H1 (cell line): ENCODE data around the gene TYW1B. TPM values are rescaled to one million over a fixed set of nuclear protein-coding genes. Genes with fewer than 3 reads are reported as not detected.

Source experiments
- CTCF ChIA-PET: fragments of 300-600 bp; sonication (Branson Sonifier 250); formaldehyde crosslinking; loops from one replicate; lab custom pipeline; 2021; ENCODE audit not compliant: partially characterized antibody; lab: Charles Lee
- POLR2A ChIA-PET: fragments of 300-600 bp; sonication (Branson Sonifier 250); formaldehyde crosslinking; loops from one replicate; lab custom pipeline; 2021; ENCODE audit warnings: inconsistent platforms; ENCODE audit not compliant: partially characterized antibody; lab: Charles Lee
- DNase-seq, 2 experiments: peaks; one replicate each; pipeline versions ENCODE4 v3.0.0 to v3.0.0-alpha.2; 2010 to 2022; ENCODE audit warnings: low spot score in 2 of 2, low read depth in 1 of 2, mixed read lengths in 1 of 2
- FAIRE-seq: peaks from 2 replicates; lab custom pipeline; 2011; peaks lifted over from hg19 to GRCh38; lab: Jason Lieb, UNC
- H2AFZ ChIP-seq: 2 replicates; pipeline ENCODE4 v1.8.1; 2012; ENCODE audit warnings: low read length, inconsistent platforms
- H2AK5ac ChIP-seq: 2 replicates; pipeline ENCODE4 v1.6.1; 2013; ENCODE audit warnings: low read depth, low read length
- H2BK120ac ChIP-seq: replicated peaks from 2 replicates; pipeline ENCODE3; 2013; ENCODE audit warnings: low read depth, low read length, inconsistent platforms
- H2BK12ac ChIP-seq: 2 replicates; pipeline ENCODE4 v1.6.1; 2013; ENCODE audit warnings: low read depth, low read length
- H2BK15ac ChIP-seq: 2 replicates; pipeline ENCODE4 v1.6.1; 2013; ENCODE audit warnings: low read length
- H2BK20ac ChIP-seq: 2 replicates; pipeline ENCODE4 v1.6.1; 2013; ENCODE audit warnings: low read length
- H2BK5ac ChIP-seq: 2 replicates; pipeline ENCODE4 v1.6.1; 2013; ENCODE audit warnings: low read depth, low read length
- H3K14ac ChIP-seq: 2 replicates; pipeline ENCODE4 v1.6.1; 2013; ENCODE audit warnings: inconsistent platforms; ENCODE audit not compliant: insufficient read length
- H3K18ac ChIP-seq: 2 replicates; pipeline ENCODE4 v1.6.1; 2013; ENCODE audit warnings: low read length; ENCODE audit errors: extremely low read depth
- H3K23ac ChIP-seq: 2 replicates; pipeline ENCODE4 v1.6.1; 2013; ENCODE audit warnings: inconsistent platforms; ENCODE audit not compliant: insufficient read length
- H3K23me2 ChIP-seq: 2 replicates; pipeline ENCODE4 v1.6.1; 2013; ENCODE audit warnings: low read depth, low read length
- H3K27ac ChIP-seq: 2 replicates; pipeline ENCODE4 v1.6.1; 2011; ENCODE audit warnings: low read depth, low read length, inconsistent platforms
- H3K27me3 ChIP-seq, 4 experiments: replicated peaks in 1 of 4; 1 replicate in 1 of 4; 2 replicates in 3 of 4; pipeline versions ENCODE4 v1.6.1 to v1.8.1; 2011 to 2013; ENCODE audit warnings: low read length in 3 of 4, mild to moderate bottlenecking in 3 of 4, inconsistent platforms in 2 of 4, mixed read lengths in 2 of 4, moderate library complexity in 1 of 4; ENCODE audit not compliant: control insufficient read depth in 3 of 4, insufficient read depth in 3 of 4; ENCODE audit errors: extremely low read depth in 1 of 4
- H3K36me3 ChIP-seq, 4 experiments: 2 replicates each; pipeline versions ENCODE4 v1.6.1 to v1.8.1; 2011 to 2013; ENCODE audit warnings: mild to moderate bottlenecking in 4 of 4, low read length in 3 of 4, moderate library complexity in 2 of 4, control low read depth in 1 of 4, inconsistent platforms in 1 of 4; ENCODE audit not compliant: insufficient read depth in 4 of 4, control insufficient read depth in 2 of 4
- H3K4ac ChIP-seq: replicated peaks from 2 replicates; pipeline ENCODE3; 2013; ENCODE audit warnings: low read length, low read depth, mixed read lengths, inconsistent platforms; ENCODE audit not compliant: insufficient read length
- H3K4me1 ChIP-seq, 4 experiments: replicated peaks in 1 of 4; 1 replicate in 1 of 4; 2 replicates in 3 of 4; pipeline versions ENCODE4 v1.6.1 to v1.8.1; 2011 to 2013; ENCODE audit warnings: low read length in 3 of 4, inconsistent platforms in 2 of 4, mixed read lengths in 1 of 4; ENCODE audit not compliant: insufficient read depth in 4 of 4, control insufficient read depth in 3 of 4
- H3K4me2 ChIP-seq, 2 experiments: 2 replicates each; pipeline versions ENCODE4 v1.6.1 to v1.8.1; 2011 to 2013; ENCODE audit warnings: low read depth in 2 of 2, low read length in 2 of 2, control low read depth in 1 of 2, inconsistent platforms in 1 of 2, mild to moderate bottlenecking in 1 of 2; ENCODE audit not compliant: insufficient read depth in 1 of 2
- H3K4me3 ChIP-seq, 4 experiments: fragments of 200-600, 300-600 bp in 1 of 4; sonication (generic), shearing (Covaris generic), sonication (Bioruptor Twin) in 1 of 4; 2 replicates each; pipeline versions ENCODE4 v1.5.1 to v1.8.1; 2011 to 2016; ENCODE audit warnings: low read length in 4 of 4, low read depth in 3 of 4, control low read depth in 2 of 4, inconsistent platforms in 2 of 4, mild to moderate bottlenecking in 2 of 4, mixed read lengths in 1 of 4, moderate library complexity in 1 of 4; ENCODE audit not compliant: insufficient read depth in 2 of 4; ENCODE audit errors: extremely low read depth in 1 of 4
- H3K56ac ChIP-seq: replicated peaks from 2 replicates; pipeline ENCODE3; 2013; ENCODE audit warnings: low read depth, mild to moderate bottlenecking, mixed read lengths, low read length, inconsistent platforms; ENCODE audit not compliant: insufficient read length
- H3K79me1 ChIP-seq: 2 replicates; pipeline ENCODE4 v1.6.1; 2013; ENCODE audit warnings: low read depth, low read length, control low read depth
- H3K79me2 ChIP-seq, 2 experiments: 2 replicates each; pipeline versions ENCODE4 v1.6.1 to v1.8.1; 2012 to 2013; ENCODE audit warnings: low read length in 2 of 2, mild to moderate bottlenecking in 2 of 2, inconsistent platforms in 1 of 2; ENCODE audit not compliant: insufficient read depth in 2 of 2, control insufficient read depth in 1 of 2
- H3K9ac ChIP-seq, 4 experiments: replicated peaks in 1 of 4; 1 replicate in 1 of 4; 2 replicates in 3 of 4; pipeline versions ENCODE4 v1.6.1 to v1.8.1; 2011 to 2013; ENCODE audit warnings: low read depth in 3 of 4, low read length in 3 of 4, control low read depth in 2 of 4, mild to moderate bottlenecking in 2 of 4, moderate library complexity in 2 of 4, inconsistent platforms in 1 of 4; ENCODE audit errors: extremely low read depth in 1 of 4
- H3K9me3 ChIP-seq, 2 experiments: 2 replicates each; pipeline versions ENCODE4 v1.6.1 to v1.8.1; 2012 to 2013; ENCODE audit warnings: mild to moderate bottlenecking in 2 of 2, moderate library complexity in 2 of 2, control low read depth in 1 of 2, inconsistent platforms in 1 of 2, low read depth in 1 of 2, low read length in 1 of 2, mixed read lengths in 1 of 2; ENCODE audit not compliant: insufficient read depth in 2 of 2
- H4K20me1 ChIP-seq, 2 experiments: replicated peaks in 1 of 2; 2 replicates each; pipeline versions ENCODE3 to v1.8.1; 2011 to 2013; ENCODE audit warnings: inconsistent platforms in 2 of 2, low read length in 2 of 2, mild to moderate bottlenecking in 1 of 2; ENCODE audit not compliant: insufficient read depth in 2 of 2, control insufficient read depth in 1 of 2
- H4K5ac ChIP-seq: 2 replicates; pipeline ENCODE4 v1.6.1; 2013; ENCODE audit warnings: low read length, low read depth, mixed read lengths, inconsistent platforms; ENCODE audit not compliant: insufficient read length
- H4K8ac ChIP-seq: 2 replicates; pipeline ENCODE4 v1.8.0; 2013; ENCODE audit warnings: mild to moderate bottlenecking, moderate library complexity, low read length, inconsistent platforms; ENCODE audit not compliant: insufficient read depth; ENCODE audit errors: extremely low read depth
- H4K91ac ChIP-seq: replicated peaks from 2 replicates; pipeline ENCODE3; 2013; ENCODE audit warnings: low read length, mixed read lengths, inconsistent platforms; ENCODE audit not compliant: insufficient read length
- BACH1 ChIP-seq: IDR thresholded peaks from 2 replicates; pipeline ENCODE4 v1.6.1; 2012; ENCODE audit warnings: low read length, improper control_type of control experiment
- CREB1 ChIP-seq: IDR thresholded peaks from 2 replicates; pipeline ENCODE4 v1.6.1; 2012; ENCODE audit warnings: inconsistent platforms
- FOSL1 ChIP-seq: IDR thresholded peaks from 2 replicates; pipeline ENCODE4 v1.6.1; 2011; ENCODE audit warnings: mild to moderate bottlenecking, low read depth, low read length, moderate library complexity; ENCODE audit not compliant: insufficient read depth
- POLR2A ChIP-seq, 2 experiments: IDR thresholded peaks; 1 replicate in 1 of 2; 2 replicates in 1 of 2; pipeline ENCODE4 v1.6.1; 2011; ENCODE audit warnings: low read depth in 2 of 2, low read length in 2 of 2, mild to moderate bottlenecking in 2 of 2; ENCODE audit errors: control extremely low read depth in 1 of 2
- SIN3A ChIP-seq, 2 experiments: IDR thresholded peaks in 1 of 2; conservative IDR thresholded peaks in 1 of 2; 2 replicates each; pipeline ENCODE4 v1.6.1; 2011 to 2012; ENCODE audit warnings: low read length in 2 of 2, improper control_type of control experiment in 1 of 2, low read depth in 1 of 2, mild to moderate bottlenecking in 1 of 2
- TAF7 ChIP-seq: optimal IDR thresholded peaks from 2 replicates; pipeline ENCODE3; 2011; ENCODE audit warnings: low read depth, mild to moderate bottlenecking, inconsistent platforms, low read length, moderate library complexity, borderline replicate concordance
- TBP ChIP-seq: IDR thresholded peaks from 2 replicates; pipeline ENCODE4 v1.6.1; 2011; ENCODE audit warnings: low read depth, low read length, improper control_type of control experiment
- WGBS, 2 experiments: shearing (Covaris generic) in 1 of 2; methylation state at CpG; one replicate each; pipeline versions ENCODE4 v1.1.6 to v1.1.7; 2013 to 2015; ENCODE audit warnings: low lambda C conversion rate in 2 of 2, mixed read lengths in 2 of 2, inconsistent platforms in 1 of 2, low coverage in 1 of 2, missing lambda C conversion rate in 1 of 2; ENCODE audit not compliant: insufficient replicate concordance in 2 of 2, insufficient coverage in 1 of 2, insufficient read length in 1 of 2; ENCODE audit errors: extremely low coverage in 1 of 2, missing lambda C conversion rate in 1 of 2; 5-methylcytosine and 5-hydroxymethylcytosine counted together
- polyA plus RNA-seq, 7 experiments: library from polyadenylated mRNA; depleted of rRNA in 3 of 7; stranded (reverse) in 5 of 7; unstranded in 2 of 7; fragments of >200 nt in 5 of 7; fragments of 200-250 nt in 2 of 7; gene quantifications; 1 replicate in 5 of 7; 2 replicates in 1 of 7; 4 replicates in 1 of 7; pipeline versions ENCODE4 v1.2.1 to v1.2.3, GENCODE V29; 2011 to 2013; ENCODE audit warnings: missing spikeins in 2 of 7, mixed read lengths in 2 of 7
- total RNA-seq: library from RNA; stranded (reverse); fragmentation: NEBNext Ultra II Directional; extraction: Animal tissue kit (Norgen Biotek cat#: 25700); gene quantifications from 2 replicates; pipeline ENCODE4 v1.2.1, GENCODE V29; 2021

The TYW1B gene
- total and polyA plus RNA-seq, 2 of the 8 experiments (the other 6 are each of a cell fraction or from before 2014, with no cell fraction given): 6.8 to 12.6 TPM

- FAIRE-seq: no peak
- no peak for TF ChIP-seq BACH1
- TF ChIP-seq CREB1: no peak
- TF ChIP-seq POLR2A (IDR thresholded peaks at IDR 0.05; ENCODE audit: control extremely low read depth in 1 of 2, low read depth in 2 of 2, low read length in 2 of 2): no peak
- no peak for TF ChIP-seq SIN3A (conservative IDR thresholded peaks at IDR 0.05 in 1 of 2, IDR thresholded peaks at IDR 0.05 in 1 of 2; ENCODE audit: low read depth in 1 of 2, low read length in 2 of 2)
- no peak for TF ChIP-seq TAF7
- TF ChIP-seq TBP: no peak
- TF ChIP-seq FOSL1: no peak
- peak overlapping the region; percentile 63; the same call in 1 of the 2 replicates for H3K27ac ChIP-seq
Measured at GRCh38 chr7:72622532-72622931, 205.5 kb downstream of the TYW1B start.

More at GRCh38 chr7:72622532-72622931, 205.5 kb downstream of the TYW1B start:
- Histone ChIP-seq H2BK20ac (peak overlapping the region; percentile 27), H3K14ac (no peak overlapping the region), H2BK5ac (peak overlapping the region; percentile 99), H2AK5ac (peak overlapping the region; percentile 100), H4K91ac (peak overlapping the region; percentile 100), H3K9me3 (no peaks in the 10 kb centered on the region), H4K20me1 (peaks cover 0 to 3% of the 10 kb centered on the region in 2 experiments), H3K4ac (peak overlapping the region; percentile 64), H3K23me2 (peaks cover 4% of the 10 kb centered on the region), H2AFZ (no peak overlapping the region), H3K4me2 (peak overlapping the region; percentile 49 to 71), H3K4me3 (no peak overlapping the region), H3K18ac (peak overlapping the region; percentile 85), H3K9ac (peak overlapping the region in 2 of 4 experiments; percentile 22 to 72; a peak in 2 of 7 replicates), H4K5ac (peak overlapping the region; percentile 91), H3K56ac (no peak overlapping the region), H2BK12ac (peak overlapping the region; percentile 100), H3K23ac (no peak overlapping the region), H4K8ac (no peak overlapping the region; the same call in 1 of the 2 replicates), H3K79me1 (no peaks in the 10 kb centered on the region), H2BK15ac (peak overlapping the region; percentile 84), H3K4me1 (peaks cover 4 to 12% (median 10%) of the 10 kb centered on the region in 4 experiments), H3K27me3 (no peaks in the 10 kb centered on the region), H3K79me2 (no peaks in the 10 kb centered on the region; a peak in 1 of 4 replicates), H3K36me3 (no peaks in the 10 kb centered on the region), H2BK120ac (peak overlapping the region; percentile 55)
- no peak for DNase-seq
- CTCF ChIA-PET: no interaction called here
- POLR2A ChIA-PET: no interaction called here
- 81% methylated on average over 7 of the region's 8 CpGs; no CpG with 5 or more reads in 1 of the 2 experiments for WGBS, 2 experiments
